Erythroblast (primary cell): Measurements from ENCODE around the gene AP5B1.

ENCODE experiments used
- GATA1 ChIP-seq: IDR thresholded peaks from 2 replicates; pipeline ENCODE4 v1.6.1; 2011; ENCODE audit warnings: low read depth, mild to moderate bottlenecking, control low read depth, low read length, moderate library complexity
- POLR2A ChIP-seq: IDR thresholded peaks from 2 replicates; pipeline ENCODE4 v1.6.1; 2011; ENCODE audit warnings: mild to moderate bottlenecking, low read length

DNA sequence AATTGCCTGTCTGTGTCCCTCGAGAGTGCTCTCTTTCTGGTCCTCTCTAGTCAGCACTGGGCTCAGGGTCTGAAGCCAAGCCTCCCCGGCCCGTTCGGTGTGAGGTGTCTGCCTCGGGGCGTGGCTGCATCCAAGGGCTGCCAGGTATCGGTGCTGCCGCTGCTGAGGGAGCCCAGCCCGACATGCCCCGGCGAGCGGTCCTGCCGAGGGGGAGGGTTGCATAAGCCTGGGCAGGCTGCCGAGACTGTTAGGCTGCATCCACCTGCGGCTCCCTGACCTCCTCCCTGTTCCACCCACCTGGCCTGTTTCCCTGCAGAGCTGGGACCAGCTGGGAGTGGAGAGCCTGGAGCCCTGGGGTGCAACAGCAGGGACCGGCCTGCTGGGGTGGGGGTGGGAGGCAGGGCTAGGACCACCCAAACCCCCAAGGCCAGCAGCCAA is 12.4 kb upstream of the AP5B1 start:
- TF ChIP-seq POLR2A (no peak), GATA1 (no peak)
